Activated T-helper 1 cell treated with anti-CD3 and anti-CD28 coated beads, Interleukin-12 subunit alpha, Interleukin-12 subunit beta, Interleukin-2, Interleukin-4 antibody, amounts not matched to agents 30 ng/mL and 10 ng/mL and 1 ng/mL, durations not matched to agents 14 hours and 24 hours and 36 hours (primary cell): ENCODE results near the gene CCNB1. TPM values are rescaled to one million over a fixed set of nuclear protein-coding genes. Genes with fewer than 3 reads are reported as not detected.
"Not testable (repeated sequence)": the region's sequence is repeated elsewhere in the genome, so short reads cannot be mapped to it uniquely, and the experiment has no call there.

Experiments used
- DNase-seq: peaks from one replicate; pipeline ENCODE4 v3.0.0; 2021; ENCODE audit warnings: low spot score
- H3K27ac Mint-ChIP-seq: one replicate; pipeline ENCODE4 v1.8.0; 2021; ENCODE audit warnings: mild to moderate bottlenecking, mixed read lengths
- H3K27me3 Mint-ChIP-seq: one replicate; pipeline ENCODE4 v1.8.0; 2022; ENCODE audit warnings: mild to moderate bottlenecking, moderate library complexity, mixed read lengths; ENCODE audit not compliant: insufficient read depth
- H3K36me3 Mint-ChIP-seq: one replicate; pipeline ENCODE4 v1.8.0; 2021; ENCODE audit warnings: low read depth, mixed read lengths
- H3K4me1 Mint-ChIP-seq: one replicate; pipeline ENCODE4 v1.8.0; 2021; ENCODE audit warnings: low read depth, mixed read lengths
- H3K4me3 Mint-ChIP-seq: one replicate; pipeline ENCODE4 v1.8.0; 2021; ENCODE audit warnings: mild to moderate bottlenecking, moderate library complexity, mixed read lengths
- H3K9me3 Mint-ChIP-seq: one replicate; pipeline ENCODE4 v1.8.0; 2021; ENCODE audit warnings: mixed read lengths
- intact Hi-C: fragments of 100-400 bp; cut with micrococcal nuclease; formaldehyde crosslinking; loops from one replicate; pipeline ENCODE4 v1.15.1; 2024
- total RNA-seq: library from RNA; stranded (reverse); gene quantifications from 2 replicates; pipeline ENCODE4 v1.2.3, GENCODE V29; 2022

Gene CCNB1
- total RNA-seq, 1 donor from 2014 or later: 106 TPM

DNA sequence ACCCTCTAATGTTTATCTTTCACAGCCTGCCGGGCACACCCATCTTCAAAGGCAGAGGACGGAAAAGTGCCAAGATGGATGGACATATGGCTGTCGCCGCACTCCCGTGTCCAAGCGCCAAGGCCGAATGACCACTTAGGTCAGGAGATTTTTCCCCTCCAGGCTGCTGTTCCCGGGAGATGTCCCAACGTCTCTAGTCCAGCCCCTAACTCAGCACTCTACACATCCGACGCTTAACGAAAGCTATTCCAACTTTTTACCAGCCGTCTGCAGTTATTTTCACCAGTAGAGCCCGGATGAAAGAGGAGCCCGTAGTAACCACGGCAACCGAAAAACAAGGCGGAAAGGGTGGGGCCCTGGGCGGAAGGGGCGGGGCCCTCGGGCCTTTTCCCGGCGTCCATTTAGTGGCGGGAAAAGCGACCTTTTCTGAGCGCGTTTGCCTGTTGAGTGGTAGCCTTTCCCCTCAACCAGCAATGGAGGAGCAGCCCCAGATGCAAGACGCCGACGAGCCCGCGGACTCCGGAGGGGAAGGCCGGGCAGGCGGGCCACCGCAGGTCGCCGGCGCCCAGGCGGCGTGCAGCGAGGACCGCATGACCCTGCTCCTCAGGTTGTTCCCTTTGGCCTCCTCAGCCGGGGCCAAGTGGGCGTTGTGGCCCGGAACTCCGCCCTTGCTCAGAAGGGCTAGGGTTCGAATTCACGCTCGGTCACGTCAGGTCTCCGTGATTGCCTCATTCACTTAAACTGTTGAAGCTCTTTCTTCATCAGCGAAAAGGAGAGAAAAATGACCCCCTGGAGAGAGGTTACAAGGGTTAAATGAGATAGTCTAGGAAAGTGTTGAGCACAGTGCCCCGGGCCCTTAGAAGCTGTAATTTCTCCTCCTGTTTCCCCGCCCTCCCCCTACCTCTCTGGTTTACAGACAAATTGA, 22.5 kb downstream of the CCNB1 start, which contains the start of gene CENPH:
Gene CENPH (plus strand): TSS at position 422 of the 925 bp plus-strand sequence. CDS start 52 bp downstream, at position 474.
- H3K4me1 Mint-ChIP-seq: peaks cover 16% of the 10 kb centered on the region
- H3K27ac Mint-ChIP-seq: peak within 1 kb of the TSS; percentile 98
- H3K9me3 Mint-ChIP-seq: no peaks in the 10 kb centered on the region
- intact Hi-C loops: loop anchor here (1.0 kb wide), 6 partner anchors 22 to 180 kb away; partner anchors contain the start of genes AK6, CCDC125, CCNB1 and CDK7
- peaks cover 2% of the 10 kb centered on the region for H3K36me3 Mint-ChIP-seq
- peak within 1 kb of the TSS; percentile 94 for H3K4me3 Mint-ChIP-seq
- peak; percentile 92 for DNase-seq
- H3K27me3 Mint-ChIP-seq: no peaks in the 10 kb centered on the region

- Mint-ChIP-seq H3K27me3 (no peaks in the 10 kb centered on the region), H3K36me3 (peaks cover 19% of the 10 kb centered on the region), H3K4me3 (no peak overlapping the region), H3K4me1 (no peaks in the 10 kb centered on the region), H3K27ac (no peak overlapping the region), H3K9me3 (no peaks in the 10 kb centered on the region)
- no peak for DNase-seq
- intact Hi-C loops: no loop called here
Measured at GRCh38 chr5:69202497-69202896, 35.5 kb downstream of the CCNB1 start.

GRCh38 chr5:69206528-69207190, 39.7 kb downstream of the CCNB1 start:
- Mint-ChIP-seq H3K27ac (no peak overlapping the region), H3K4me1 (peaks cover 1% of the 10 kb centered on the region), H3K9me3 (no peaks in the 10 kb centered on the region), H3K4me3 (no peak overlapping the region), H3K27me3 (no peaks in the 10 kb centered on the region), H3K36me3 (peaks cover 9% of the 10 kb centered on the region)
- intact Hi-C loops: no loop called here
- DNase-seq: no peak

- DNase-seq: no peak
- Mint-ChIP-seq H3K27me3 (no peaks in the 10 kb centered on the region), H3K4me1 (peaks cover 6% of the 10 kb centered on the region), H3K27ac (no peak overlapping the region), H3K9me3 (no peaks in the 10 kb centered on the region), H3K4me3 (no peak overlapping the region), H3K36me3 (peaks cover 4% of the 10 kb centered on the region)
- intact Hi-C loops: no loop called here
Measured at GRCh38 chr5:69209602-69210001, 42.7 kb downstream of the CCNB1 start.

GRCh38 chr5:69211200-69211599, 44.2 kb downstream of the CCNB1 start:
- Mint-ChIP-seq H3K36me3 (peaks cover 8% of the 10 kb centered on the region), H3K27ac (no peak overlapping the region), H3K4me3 (no peak overlapping the region), H3K27me3 (no peaks in the 10 kb centered on the region), H3K4me1 (peaks cover 6% of the 10 kb centered on the region), H3K9me3 (no peaks in the 10 kb centered on the region)
- DNase-seq: no peak
- intact Hi-C loops: no loop called here

- Mint-ChIP-seq H3K27me3 (no peaks in the 10 kb centered on the region), H3K9me3 (no peaks in the 10 kb centered on the region), H3K36me3 (peaks cover 4% of the 10 kb centered on the region), H3K4me3 (no peak overlapping the region), H3K27ac (no peak overlapping the region), H3K4me1 (peaks cover 9% of the 10 kb centered on the region)
- no peak for DNase-seq
- intact Hi-C loops: no loop called here
Measured at GRCh38 chr5:69212022-69212421, 45.1 kb downstream of the CCNB1 start.

GRCh38 chr5:69213513-69214215, 46.7 kb downstream of the CCNB1 start:
- Mint-ChIP-seq H3K27ac (no peak overlapping the region), H3K9me3 (no peaks in the 10 kb centered on the region), H3K27me3 (no peaks in the 10 kb centered on the region), H3K4me1 (peaks cover 12% of the 10 kb centered on the region), H3K36me3 (peaks cover 4% of the 10 kb centered on the region), H3K4me3 (no peak overlapping the region)
- DNase-seq: no peak
- intact Hi-C loops: no loop called here

DNA sequence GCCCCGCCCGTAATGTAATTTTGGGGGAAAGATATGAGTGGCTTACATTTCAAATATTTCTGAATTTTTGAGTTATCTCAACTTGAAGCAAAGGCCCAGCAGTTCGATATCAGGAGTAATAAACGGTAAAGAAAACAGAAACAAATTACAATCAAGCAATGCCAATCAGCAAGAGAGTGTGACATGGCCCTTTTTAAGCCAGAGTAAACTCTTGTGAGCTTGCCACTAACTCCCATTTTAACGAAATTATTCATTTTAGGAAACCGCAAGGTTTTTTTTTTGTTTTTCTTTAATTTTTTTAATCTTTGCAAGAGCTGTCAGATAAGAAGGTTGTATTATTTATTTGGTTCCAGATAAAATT, 50.2 kb downstream of the CCNB1 start:
- Mint-ChIP-seq H3K9me3 (no peaks in the 10 kb centered on the region), H3K4me1 (peaks cover 15% of the 10 kb centered on the region), H3K27ac (peak overlapping the region; percentile 95), H3K27me3 (no peaks in the 10 kb centered on the region), H3K4me3 (peak overlapping the region; percentile 98), H3K36me3 (peaks cover 11% of the 10 kb centered on the region)
- DNase-seq: no peak
- intact Hi-C loops: loop anchor here (1.0 to 5.0 kb wide), 3 partner anchors 50 to 1000 kb away; partner anchors contain the start of genes CCNB1 and PIK3R1

DNA sequence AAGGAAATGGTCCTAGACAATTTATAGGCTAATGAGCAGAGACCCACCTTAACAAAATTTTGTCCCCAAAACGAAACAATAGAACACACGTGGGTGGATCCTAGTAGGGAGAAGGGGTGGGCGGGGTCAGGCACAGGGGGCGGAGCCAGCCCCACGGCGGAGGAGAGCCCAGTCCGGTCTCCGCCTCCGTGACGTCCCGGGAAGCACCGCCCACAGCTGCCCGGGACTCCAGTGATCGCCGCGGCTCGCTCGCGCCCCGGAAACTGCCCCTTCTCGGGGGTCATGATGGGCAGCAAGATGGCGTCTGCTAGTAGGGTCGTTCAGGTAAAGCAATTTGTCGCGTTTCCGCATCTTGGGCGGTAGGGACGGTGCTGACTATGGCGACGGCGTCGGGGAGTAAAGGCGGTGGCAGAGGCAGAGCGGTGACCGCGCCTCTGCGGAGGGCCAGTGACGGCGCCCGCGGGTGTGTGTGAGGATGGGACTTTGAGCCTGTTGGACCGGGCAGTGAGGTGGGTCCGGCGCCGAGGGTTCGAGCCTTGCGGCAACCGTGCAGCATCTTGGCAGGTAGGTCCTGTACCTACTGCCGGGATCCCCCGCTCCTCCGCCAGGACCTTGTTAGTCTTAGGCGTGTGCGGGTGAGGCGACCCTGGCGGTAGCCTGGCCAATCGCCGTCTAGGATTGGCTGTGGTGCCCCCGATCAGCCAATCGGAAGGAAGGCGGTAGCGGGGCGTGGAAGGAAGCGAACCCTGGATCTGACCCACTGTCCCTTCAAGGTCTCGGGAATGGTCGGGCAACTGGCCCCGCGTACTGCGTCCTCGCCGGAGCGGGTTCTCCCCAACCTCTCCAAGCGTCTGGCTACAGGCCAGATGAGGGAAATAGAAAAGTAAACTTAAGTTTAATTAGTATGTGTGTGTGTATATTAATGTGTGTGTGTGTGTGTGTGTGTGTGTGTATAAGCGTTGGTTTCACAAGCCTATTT, 50.9 kb downstream of the CCNB1 start:
- Mint-ChIP-seq H3K9me3 (no peaks in the 10 kb centered on the region), H3K36me3 (peaks cover 12% of the 10 kb centered on the region), H3K4me3 (peak overlapping the region; percentile 98), H3K27ac (peak overlapping the region; percentile 95), H3K27me3 (no peaks in the 10 kb centered on the region), H3K4me1 (peaks cover 15% of the 10 kb centered on the region)
- intact Hi-C loops: loop anchor here (1.0 to 5.0 kb wide), 7 partner anchors 16 to 1001 kb away; partner anchors contain the start of genes AK6, CCDC125, CCNB1 and CDK7
- DNase-seq: peak; percentile 90

- H3K27me3 Mint-ChIP-seq: no peaks in the 10 kb centered on the region
- H3K4me1 Mint-ChIP-seq: peaks cover 15% of the 10 kb centered on the region
- no peak overlapping the region for H3K27ac Mint-ChIP-seq
- no peak for DNase-seq
- H3K9me3 Mint-ChIP-seq: no peaks in the 10 kb centered on the region
- peaks cover 10% of the 10 kb centered on the region for H3K36me3 Mint-ChIP-seq
- intact Hi-C loops: loop anchor here (5.0 kb wide), 1 partner anchor 1003 kb away; the partner anchor contains the start of gene PIK3R1
- peak overlapping the region; percentile 33 for H3K4me3 Mint-ChIP-seq
Measured at GRCh38 chr5:69219939-69220338, 53.0 kb downstream of the CCNB1 start.

DNA sequence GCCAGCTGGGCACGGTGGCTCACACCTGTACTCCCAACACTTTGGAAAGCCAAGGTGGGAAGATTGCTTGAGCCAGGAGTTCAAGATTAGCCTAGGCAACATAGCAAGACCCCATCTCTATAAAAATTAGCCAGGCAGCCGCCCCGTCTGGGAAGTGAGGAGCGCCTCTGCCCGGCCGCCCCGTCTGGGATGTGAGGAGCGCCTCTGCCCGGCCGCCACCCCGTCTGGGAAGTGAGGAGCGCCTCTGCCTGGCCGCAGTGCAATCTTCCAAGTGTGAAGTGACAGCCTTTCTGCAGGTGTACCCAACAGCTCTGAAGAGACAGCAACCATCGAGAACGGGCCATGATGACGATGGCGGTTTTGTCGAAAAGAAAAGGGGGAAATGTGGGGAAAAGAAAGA, 53.4 kb downstream of the CCNB1 start:
- intact Hi-C loops, H3K27ac Mint-ChIP-seq, H3K36me3 Mint-ChIP-seq, H3K27me3 Mint-ChIP-seq, DNase-seq, H3K9me3 Mint-ChIP-seq: not testable (repeated sequence)
- Mint-ChIP-seq H3K4me3 (peak overlapping the region; percentile 33), H3K4me1 (peaks cover 15% of the 10 kb centered on the region)

GRCh38 chr5:69220833-69221232, 53.9 kb downstream of the CCNB1 start:
- DNase-seq, H3K27ac Mint-ChIP-seq, H3K36me3 Mint-ChIP-seq, H3K4me3 Mint-ChIP-seq, H3K27me3 Mint-ChIP-seq, intact Hi-C loops, H3K9me3 Mint-ChIP-seq: not testable (repeated sequence)
- peaks cover 15% of the 10 kb centered on the region for H3K4me1 Mint-ChIP-seq
